Astrocyte (in vitro differentiated cells and primary cell): ENCODE results near the gene LIN28B. TPM values are rescaled to one million over a fixed set of nuclear protein-coding genes. Genes with fewer than 3 reads are reported as not detected.

Experiments
- DNase-seq: peaks from one replicate; pipeline ENCODE4 v3.0.0-alpha.2; 2010; ENCODE audit warnings: low read depth
- FAIRE-seq: peaks from 2 replicates; lab custom pipeline; 2011; peaks lifted over from hg19 to GRCh38; lab: Jason Lieb, UNC
- H2AFZ ChIP-seq: 2 replicates; pipeline ENCODE4 v1.6.0; 2012; ENCODE audit warnings: low read depth, low read length, inconsistent platforms
- H3K27ac ChIP-seq: 2 replicates; pipeline ENCODE4 v1.5.1; 2011; ENCODE audit warnings: low read depth, low read length, inconsistent platforms
- H3K27me3 ChIP-seq: 2 replicates; pipeline ENCODE4 v1.6.0; 2011; ENCODE audit warnings: low read length, inconsistent platforms; ENCODE audit not compliant: insufficient read depth
- H3K36me3 ChIP-seq: 2 replicates; pipeline ENCODE4 v1.5.1; 2011; ENCODE audit warnings: low read length, inconsistent platforms; ENCODE audit not compliant: insufficient read depth
- H3K4me1 ChIP-seq: 2 replicates; pipeline ENCODE4 v1.5.1; 2011; ENCODE audit warnings: low read length, inconsistent platforms; ENCODE audit not compliant: insufficient read depth
- H3K4me2 ChIP-seq: 2 replicates; pipeline ENCODE4 v1.6.0; 2012; ENCODE audit warnings: low read length, inconsistent platforms
- H3K4me3 ChIP-seq: 2 replicates; pipeline ENCODE4 v1.5.1; 2011; ENCODE audit warnings: low read depth, mild to moderate bottlenecking, low read length, inconsistent platforms; ENCODE audit not compliant: insufficient read depth
- H3K79me2 ChIP-seq: 2 replicates; pipeline ENCODE4 v1.6.0; 2012; ENCODE audit warnings: mild to moderate bottlenecking, low read length, inconsistent platforms; ENCODE audit not compliant: insufficient read depth
- H3K9ac ChIP-seq: 2 replicates; pipeline ENCODE4 v1.6.0; 2012; ENCODE audit warnings: mild to moderate bottlenecking, low read length, inconsistent platforms
- H3K9me3 ChIP-seq: 2 replicates; pipeline ENCODE4 v1.5.1; 2012; ENCODE audit warnings: low read depth, mild to moderate bottlenecking, low read length, inconsistent platforms; ENCODE audit not compliant: insufficient read depth
- H4K20me1 ChIP-seq: 2 replicates; pipeline ENCODE4 v1.6.0; 2012; ENCODE audit warnings: low read length, inconsistent platforms; ENCODE audit not compliant: insufficient read depth
- H3K27ac Mint-ChIP-seq: one replicate; pipeline ENCODE4 v1.8.0; 2021; ENCODE audit warnings: mild to moderate bottlenecking, mixed read lengths; ENCODE audit not compliant: unreplicated experiment
- H3K27me3 Mint-ChIP-seq: one replicate; pipeline ENCODE4 v1.8.0; 2021; ENCODE audit warnings: low read depth, mixed read lengths; ENCODE audit not compliant: unreplicated experiment
- H3K36me3 Mint-ChIP-seq: one replicate; pipeline ENCODE4 v1.8.0; 2021; ENCODE audit warnings: low read depth, mixed read lengths; ENCODE audit not compliant: unreplicated experiment
- H3K4me1 Mint-ChIP-seq: one replicate; pipeline ENCODE4 v1.8.0; 2021; ENCODE audit warnings: low read depth, mixed read lengths; ENCODE audit not compliant: unreplicated experiment
- H3K4me3 Mint-ChIP-seq: one replicate; pipeline ENCODE4 v1.8.0; 2021; ENCODE audit warnings: mild to moderate bottlenecking, moderate library complexity, mixed read lengths; ENCODE audit not compliant: unreplicated experiment
- H3K9me3 Mint-ChIP-seq: one replicate; pipeline ENCODE4 v1.8.0; 2021; ENCODE audit warnings: mild to moderate bottlenecking, mixed read lengths; ENCODE audit not compliant: unreplicated experiment
- EZH2 ChIP-seq: IDR thresholded peaks from 2 replicates; pipeline ENCODE4 v1.6.1; 2012; ENCODE audit warnings: mild to moderate bottlenecking, low read length, inconsistent platforms; ENCODE audit not compliant: insufficient read depth
- total RNA-seq: library from RNA; stranded (reverse); gene quantifications from 2 replicates; pipeline ENCODE4 v1.2.1, GENCODE V29; 2021
- TF ChIP-seq, protein P1 (sequence below): IDR thresholded peaks from 2 replicates; pipeline ENCODE4 v1.5.1; 2011; ENCODE audit warnings: low read depth, mild to moderate bottlenecking, inconsistent platforms, low read length, moderate library complexity; ENCODE audit not compliant: insufficient read depth

LIN28B gene
- total RNA-seq, 1 donor from 2014 or later: 29.0 TPM

DNA sequence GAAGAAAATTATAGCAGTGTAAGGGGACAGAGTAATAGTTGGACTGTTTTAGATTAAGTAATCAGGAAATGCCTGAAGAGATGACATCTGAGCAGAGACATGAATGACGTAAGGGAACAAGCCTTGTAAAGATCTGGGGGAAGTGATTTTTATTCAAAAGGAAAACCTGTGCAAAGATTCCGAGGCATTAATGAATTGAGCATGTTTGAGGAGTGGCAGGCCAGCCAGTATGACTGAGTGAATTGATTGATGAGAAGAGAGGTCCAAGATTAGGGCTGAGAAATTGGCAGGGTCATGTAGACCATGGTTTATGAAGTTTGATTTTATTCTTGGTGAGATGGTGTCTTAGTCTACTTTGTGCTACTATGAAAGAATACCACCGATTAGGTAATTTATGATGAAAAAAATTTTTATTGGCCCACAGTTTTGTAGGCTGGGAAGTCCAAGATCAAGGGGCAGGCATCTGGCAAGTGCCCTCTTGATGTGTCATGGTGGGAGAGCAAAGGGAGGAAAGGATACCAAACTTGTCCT lies 95.1 kb downstream of the LIN28B start:
- H3K9me3 ChIP-seq: no peaks in the 10 kb centered on the region
- no peak for FAIRE-seq
- Mint-ChIP-seq H3K36me3 (peaks cover 3% of the 10 kb centered on the region), H3K27me3 (no peaks in the 10 kb centered on the region), H3K27ac (no peak overlapping the region), H3K4me3 (no peak overlapping the region), H3K4me1 (peaks cover 4% of the 10 kb centered on the region), H3K9me3 (no peaks in the 10 kb centered on the region)
- H3K4me3 ChIP-seq: no peak overlapping the region
- H3K36me3 ChIP-seq: no peaks in the 10 kb centered on the region
- no peak overlapping the region for H3K27ac ChIP-seq
- no peak overlapping the region for H3K4me2 ChIP-seq
- no peaks in the 10 kb centered on the region for H3K27me3 ChIP-seq
- no peak overlapping the region for H2AFZ ChIP-seq
- H3K9ac ChIP-seq: no peak overlapping the region
- no peaks in the 10 kb centered on the region for H3K4me1 ChIP-seq
- H4K20me1 ChIP-seq: no peaks in the 10 kb centered on the region
- H3K79me2 ChIP-seq: no peaks in the 10 kb centered on the region
- no peak for TF ChIP-seq EZH2
- TF ChIP-seq, protein P1, sequence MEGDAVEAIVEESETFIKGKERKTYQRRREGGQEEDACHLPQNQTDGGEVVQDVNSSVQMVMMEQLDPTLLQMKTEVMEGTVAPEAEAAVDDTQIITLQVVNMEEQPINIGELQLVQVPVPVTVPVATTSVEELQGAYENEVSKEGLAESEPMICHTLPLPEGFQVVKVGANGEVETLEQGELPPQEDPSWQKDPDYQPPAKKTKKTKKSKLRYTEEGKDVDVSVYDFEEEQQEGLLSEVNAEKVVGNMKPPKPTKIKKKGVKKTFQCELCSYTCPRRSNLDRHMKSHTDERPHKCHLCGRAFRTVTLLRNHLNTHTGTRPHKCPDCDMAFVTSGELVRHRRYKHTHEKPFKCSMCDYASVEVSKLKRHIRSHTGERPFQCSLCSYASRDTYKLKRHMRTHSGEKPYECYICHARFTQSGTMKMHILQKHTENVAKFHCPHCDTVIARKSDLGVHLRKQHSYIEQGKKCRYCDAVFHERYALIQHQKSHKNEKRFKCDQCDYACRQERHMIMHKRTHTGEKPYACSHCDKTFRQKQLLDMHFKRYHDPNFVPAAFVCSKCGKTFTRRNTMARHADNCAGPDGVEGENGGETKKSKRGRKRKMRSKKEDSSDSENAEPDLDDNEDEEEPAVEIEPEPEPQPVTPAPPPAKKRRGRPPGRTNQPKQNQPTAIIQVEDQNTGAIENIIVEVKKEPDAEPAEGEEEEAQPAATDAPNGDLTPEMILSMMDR: no peak
- DNase-seq: no peak

DNA sequence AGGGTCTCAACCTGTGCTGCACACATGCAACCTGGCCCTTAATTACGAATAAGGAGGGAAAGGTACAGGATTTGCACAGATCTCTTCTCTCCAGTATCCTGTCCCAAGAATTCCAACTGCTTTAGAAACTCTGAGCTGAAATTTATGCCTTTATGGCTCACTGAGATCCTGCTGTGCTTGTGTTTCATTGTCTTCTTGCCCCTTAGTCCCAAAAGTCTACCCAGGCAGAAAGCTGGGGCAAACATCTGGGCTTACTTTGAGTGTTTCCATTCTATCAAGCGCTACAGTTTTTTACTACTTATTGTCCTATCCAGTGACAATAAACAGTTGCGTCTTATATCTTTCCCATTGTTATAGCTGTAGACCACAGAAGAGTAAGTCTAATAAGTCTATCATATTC lies 99.7 kb downstream of the LIN28B start:
- Histone ChIP-seq H2AFZ (no peak overlapping the region), H3K27ac (no peak overlapping the region), H3K27me3 (no peaks in the 10 kb centered on the region), H3K4me2 (no peak overlapping the region), H3K9ac (no peak overlapping the region), H4K20me1 (no peaks in the 10 kb centered on the region), H3K4me3 (no peak overlapping the region), H3K79me2 (no peaks in the 10 kb centered on the region), H3K36me3 (no peaks in the 10 kb centered on the region), H3K4me1 (no peaks in the 10 kb centered on the region), H3K9me3 (no peaks in the 10 kb centered on the region)
- peaks cover 11% of the 10 kb centered on the region for H3K4me1 Mint-ChIP-seq
- no peak for FAIRE-seq
- TF ChIP-seq EZH2: no peak
- TF ChIP-seq, protein P1: no peak
- no peak overlapping the region for H3K27ac Mint-ChIP-seq
- H3K27me3 Mint-ChIP-seq: no peaks in the 10 kb centered on the region
- H3K4me3 Mint-ChIP-seq: no peak overlapping the region
- DNase-seq: no peak
- peaks cover 3% of the 10 kb centered on the region for H3K36me3 Mint-ChIP-seq
- H3K9me3 Mint-ChIP-seq: no peaks in the 10 kb centered on the region

DNA sequence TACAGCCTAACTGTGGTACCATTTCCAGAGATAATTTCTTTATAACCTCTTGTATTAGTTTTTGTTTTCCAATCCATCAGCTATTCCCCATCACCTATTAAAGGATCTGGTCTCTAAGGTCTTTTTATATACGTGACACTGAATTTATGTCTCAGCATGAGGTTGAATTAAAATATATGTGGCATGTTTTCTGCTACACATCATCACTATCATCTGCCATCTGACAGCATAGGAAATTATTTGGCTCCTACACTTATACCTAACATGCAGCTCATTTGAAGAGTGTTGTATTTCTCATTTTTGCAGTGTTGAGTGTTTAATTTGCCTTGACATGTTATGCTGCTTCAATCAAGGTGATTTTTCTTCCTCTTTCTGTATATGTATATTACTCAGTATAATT lies 100.3 kb downstream of the LIN28B start:
- no peaks in the 10 kb centered on the region for H3K9me3 ChIP-seq
- TF ChIP-seq, protein P1: no peak
- Mint-ChIP-seq H3K36me3 (peaks cover 3% of the 10 kb centered on the region), H3K9me3 (no peaks in the 10 kb centered on the region), H3K27ac (no peak overlapping the region), H3K4me1 (peaks cover 7% of the 10 kb centered on the region), H3K27me3 (no peaks in the 10 kb centered on the region), H3K4me3 (no peak overlapping the region)
- no peak overlapping the region for H2AFZ ChIP-seq
- H3K27me3 ChIP-seq: no peaks in the 10 kb centered on the region
- no peak overlapping the region for H3K9ac ChIP-seq
- DNase-seq: no peak
- H3K27ac ChIP-seq: no peak overlapping the region
- no peak for FAIRE-seq
- no peak overlapping the region for H3K4me3 ChIP-seq
- H3K4me2 ChIP-seq: no peak overlapping the region
- H3K4me1 ChIP-seq: no peaks in the 10 kb centered on the region
- no peaks in the 10 kb centered on the region for H3K79me2 ChIP-seq
- no peaks in the 10 kb centered on the region for H4K20me1 ChIP-seq
- H3K36me3 ChIP-seq: no peaks in the 10 kb centered on the region
